Fibroblast of lung (primary cell): ENCODE data around the gene DOLK. TPM values are rescaled to one million over a fixed set of nuclear protein-coding genes. Genes with fewer than 3 reads are reported as not detected.
A peak's percentile ranks its signal among the peaks of the same experiment; 100 is the strongest.
"Not testable (repeated sequence)": the region's sequence is repeated elsewhere in the genome, so short reads cannot be mapped to it uniquely, and the experiment has no call there.

Source experiments
- DNase-seq, 2 donors: peaks; one replicate each; pipeline versions ENCODE4 v3.0.0 to v3.0.0-alpha.2; 2010; ENCODE audit warnings: low read depth in 2 of 2
- H2AFZ ChIP-seq: 2 replicates; pipeline ENCODE4 v1.5.1; 2012; ENCODE audit warnings: low read length, control low read depth, inconsistent platforms
- H3K27ac ChIP-seq: 2 replicates; pipeline ENCODE4 v1.5.1; 2011; ENCODE audit warnings: low read length, control low read depth; ENCODE audit not compliant: insufficient read depth
- H3K27me3 ChIP-seq: 2 replicates; pipeline ENCODE4 v1.5.1; 2011; ENCODE audit warnings: mild to moderate bottlenecking, low read length; ENCODE audit not compliant: control insufficient read depth, insufficient read depth
- H3K36me3 ChIP-seq: 2 replicates; pipeline ENCODE4 v1.5.1; 2011; ENCODE audit warnings: low read length; ENCODE audit not compliant: control insufficient read depth, insufficient read depth
- H3K4me1 ChIP-seq: 2 replicates; pipeline ENCODE4 v1.5.1; 2011; ENCODE audit warnings: low read length; ENCODE audit not compliant: control insufficient read depth, insufficient read depth; ENCODE audit errors: extremely low read depth
- H3K4me2 ChIP-seq: 2 replicates; pipeline ENCODE4 v1.5.1; 2011; ENCODE audit warnings: low read length, control low read depth; ENCODE audit not compliant: insufficient read depth; ENCODE audit errors: extremely low read depth
- H3K4me3 ChIP-seq, 4 experiments: fragments of 200-600 bp in 1 of 4; sonication (generic) in 1 of 4; replicated peaks in 1 of 4; 2 replicates each; pipeline ENCODE4 v1.5.1; 2011 to 2016; ENCODE audit warnings: low read length in 4 of 4, low read depth in 3 of 4, mild to moderate bottlenecking in 3 of 4, control low read depth in 2 of 4, inconsistent platforms in 1 of 4, mixed read lengths in 1 of 4; ENCODE audit not compliant: insufficient read depth in 1 of 4; ENCODE audit errors: control extremely low read depth in 1 of 4
- H3K79me2 ChIP-seq: 2 replicates; pipeline ENCODE4 v1.5.1; 2012; ENCODE audit warnings: mild to moderate bottlenecking, low read length, inconsistent platforms; ENCODE audit not compliant: control insufficient read depth, insufficient read depth
- H3K9ac ChIP-seq: 2 replicates; pipeline ENCODE4 v1.5.1; 2011; ENCODE audit warnings: mild to moderate bottlenecking, low read length, control low read depth; ENCODE audit not compliant: insufficient read depth
- H3K9me3 ChIP-seq: 2 replicates; pipeline ENCODE4 v1.5.1; 2012; ENCODE audit warnings: low read depth, low read length; ENCODE audit not compliant: control insufficient read depth, insufficient read depth
- H4K20me1 ChIP-seq: 2 replicates; pipeline ENCODE4 v1.5.1; 2011; ENCODE audit warnings: low read length; ENCODE audit not compliant: control insufficient read depth, insufficient read depth; ENCODE audit errors: extremely low read depth
- EZH2 ChIP-seq: IDR thresholded peaks from 2 replicates; pipeline ENCODE4 v1.5.1; 2012; ENCODE audit warnings: low read length, control low read depth, mild to moderate bottlenecking; ENCODE audit errors: missing control alignments
- polyA plus RNA-seq, 2 donors: library from polyadenylated mRNA; depleted of rRNA in 1 of 2; stranded (reverse) in 1 of 2; unstranded in 1 of 2; fragments of >200 nt; gene quantifications; 2 replicates each; pipeline ENCODE4 v1.2.1, GENCODE V29; 2011 to 2012; ENCODE audit warnings: missing spikeins in 1 of 2
- total RNA-seq: library from RNA; depleted of rRNA; stranded (reverse); fragments of >200 nt; gene quantifications from 2 replicates; pipeline ENCODE4 v1.2.1, GENCODE V29; 2014
- TF ChIP-seq, protein P1 (sequence below), 2 donors: IDR thresholded peaks in 1 of 2; conservative IDR thresholded peaks in 1 of 2; 1 replicate in 1 of 2; 2 replicates in 1 of 2; pipeline ENCODE4 v1.5.1; 2011 to 2012; ENCODE audit warnings: low read length in 2 of 2, control low read depth in 1 of 2, inconsistent platforms in 1 of 2, low read depth in 1 of 2, mild to moderate bottlenecking in 1 of 2

Gene DOLK
- total and polyA plus RNA-seq, 2 donors (not counting 1 experiment from before 2014, with no cell fraction given) = 29.9 to 31.4 TPM

DNA sequence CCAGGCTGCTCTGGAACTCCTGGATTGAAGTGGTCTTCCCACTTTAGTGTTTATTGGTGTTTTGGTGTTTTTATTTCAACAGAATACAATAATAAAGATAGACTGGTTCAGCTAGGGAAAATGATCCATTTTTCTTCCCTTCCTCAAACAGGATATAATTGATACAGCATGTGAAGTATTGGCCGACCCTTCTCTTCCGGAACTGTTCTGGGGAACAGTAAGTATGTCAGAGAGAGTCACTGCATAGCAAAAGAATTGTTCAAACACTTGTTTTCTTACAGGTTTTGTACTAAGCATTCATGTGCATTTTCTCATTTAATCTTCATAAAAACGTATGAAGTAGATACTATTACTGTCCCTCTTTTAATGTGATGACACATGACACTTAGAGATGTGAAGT lies 31.7 kb upstream of the DOLK start:
- H3K4me1 ChIP-seq = no peaks in the 10 kb centered on the region
- H3K27ac ChIP-seq = no peak overlapping the region
- TF ChIP-seq EZH2 = no peak
- TF ChIP-seq, protein P1, sequence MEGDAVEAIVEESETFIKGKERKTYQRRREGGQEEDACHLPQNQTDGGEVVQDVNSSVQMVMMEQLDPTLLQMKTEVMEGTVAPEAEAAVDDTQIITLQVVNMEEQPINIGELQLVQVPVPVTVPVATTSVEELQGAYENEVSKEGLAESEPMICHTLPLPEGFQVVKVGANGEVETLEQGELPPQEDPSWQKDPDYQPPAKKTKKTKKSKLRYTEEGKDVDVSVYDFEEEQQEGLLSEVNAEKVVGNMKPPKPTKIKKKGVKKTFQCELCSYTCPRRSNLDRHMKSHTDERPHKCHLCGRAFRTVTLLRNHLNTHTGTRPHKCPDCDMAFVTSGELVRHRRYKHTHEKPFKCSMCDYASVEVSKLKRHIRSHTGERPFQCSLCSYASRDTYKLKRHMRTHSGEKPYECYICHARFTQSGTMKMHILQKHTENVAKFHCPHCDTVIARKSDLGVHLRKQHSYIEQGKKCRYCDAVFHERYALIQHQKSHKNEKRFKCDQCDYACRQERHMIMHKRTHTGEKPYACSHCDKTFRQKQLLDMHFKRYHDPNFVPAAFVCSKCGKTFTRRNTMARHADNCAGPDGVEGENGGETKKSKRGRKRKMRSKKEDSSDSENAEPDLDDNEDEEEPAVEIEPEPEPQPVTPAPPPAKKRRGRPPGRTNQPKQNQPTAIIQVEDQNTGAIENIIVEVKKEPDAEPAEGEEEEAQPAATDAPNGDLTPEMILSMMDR (conservative IDR thresholded peaks at IDR 0.05 in 1 of 2, IDR thresholded peaks at IDR 0.05 in 1 of 2; ENCODE audit: low read depth in 1 of 2, low read length in 2 of 2) = no peak
- no peak for DNase-seq
- H3K4me2 ChIP-seq = no peak overlapping the region
- no peaks in the 10 kb centered on the region for H3K9me3 ChIP-seq
- H2AFZ ChIP-seq = no peak overlapping the region
- no peak overlapping the region for H3K4me3 ChIP-seq
- H3K79me2 ChIP-seq = no peaks in the 10 kb centered on the region
- no peaks in the 10 kb centered on the region for H4K20me1 ChIP-seq
- no peaks in the 10 kb centered on the region for H3K27me3 ChIP-seq
- H3K9ac ChIP-seq = no peak overlapping the region
- peaks cover 6% of the 10 kb centered on the region for H3K36me3 ChIP-seq

DNA sequence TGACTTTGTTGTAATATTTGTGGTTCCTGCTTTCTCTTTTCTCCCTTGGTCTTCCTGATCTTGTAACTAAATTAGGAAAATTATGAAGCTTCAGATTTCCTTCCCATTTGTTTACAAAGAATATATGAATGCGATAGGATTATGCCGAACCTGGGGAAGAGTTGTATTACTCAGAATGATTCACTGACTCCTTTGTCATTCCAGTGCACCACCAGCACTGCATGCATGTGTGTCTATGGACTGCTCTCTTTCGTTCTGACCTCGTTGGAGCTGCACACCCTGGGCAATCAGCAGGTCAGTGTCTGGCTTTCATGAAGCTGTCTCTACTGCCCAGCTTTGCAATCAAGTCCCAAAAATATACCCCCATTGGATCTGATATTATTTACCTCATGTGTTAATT lies 25.6 kb upstream of the DOLK start:
- H3K27ac ChIP-seq = no peak overlapping the region
- no peaks in the 10 kb centered on the region for H4K20me1 ChIP-seq
- H3K9me3 ChIP-seq = no peaks in the 10 kb centered on the region
- no peak overlapping the region for H3K4me3 ChIP-seq
- H3K4me1 ChIP-seq = no peaks in the 10 kb centered on the region
- DNase-seq = peak; percentile 66 to 77
- peaks cover 15% of the 10 kb centered on the region for H3K36me3 ChIP-seq
- no peak overlapping the region for H3K9ac ChIP-seq
- no peak overlapping the region for H2AFZ ChIP-seq
- H3K27me3 ChIP-seq = no peaks in the 10 kb centered on the region
- H3K79me2 ChIP-seq = no peaks in the 10 kb centered on the region
- peak overlapping the region; percentile 4 for H3K4me2 ChIP-seq
- TF ChIP-seq, protein P1 (conservative IDR thresholded peaks at IDR 0.05 in 1 of 2, IDR thresholded peaks at IDR 0.05 in 1 of 2; ENCODE audit: low read depth in 1 of 2, low read length in 2 of 2) = no peak
- no peak for TF ChIP-seq EZH2

DNA sequence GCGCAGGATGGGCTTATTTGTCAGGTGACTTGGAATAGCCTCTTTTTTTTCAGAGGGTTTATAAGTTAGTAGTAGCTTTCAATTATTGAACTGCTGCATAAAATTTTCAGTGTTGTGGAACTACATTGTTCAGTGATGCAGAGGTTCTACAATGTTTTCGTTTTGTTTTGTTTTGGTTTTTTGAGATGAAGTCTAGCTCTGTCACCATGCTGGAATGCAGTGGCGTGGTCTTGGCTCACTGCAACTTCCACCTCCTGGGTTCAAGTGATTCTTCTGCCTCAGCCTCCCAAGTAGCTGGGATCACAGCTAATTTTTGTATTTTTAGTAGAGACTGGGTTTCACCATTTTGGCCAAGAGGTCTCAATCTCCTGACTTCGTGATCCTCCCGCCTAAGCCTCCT lies 22.1 kb upstream of the DOLK start:
- peak in 1 of 2 donors; percentile 52 for DNase-seq
- TF ChIP-seq, protein P1 (conservative IDR thresholded peaks at IDR 0.05 in 1 of 2, IDR thresholded peaks at IDR 0.05 in 1 of 2; ENCODE audit: low read depth in 1 of 2, low read length in 2 of 2) = no peak
- no peak for TF ChIP-seq EZH2
- peaks cover 14% of the 10 kb centered on the region for H3K36me3 ChIP-seq

DNA sequence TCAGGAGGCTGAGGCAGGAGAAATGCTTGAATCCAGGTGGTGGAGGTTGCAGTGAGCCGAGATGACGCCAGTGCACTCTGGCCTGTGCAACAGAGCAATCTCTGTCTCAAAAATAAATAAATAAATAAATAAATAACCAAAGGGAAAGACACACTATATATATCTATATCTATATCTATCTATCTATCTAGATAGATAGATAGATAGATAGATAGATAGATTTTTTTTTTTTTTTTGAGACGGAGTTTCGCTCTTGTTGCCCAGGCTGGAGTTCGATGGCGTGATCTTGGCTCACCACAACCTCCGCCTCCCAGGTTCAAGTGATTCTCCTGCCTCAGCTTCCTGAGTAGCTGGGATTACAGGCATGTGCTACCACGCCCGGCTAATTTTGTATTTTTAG lies 14.0 kb upstream of the DOLK start:
- H3K4me2 ChIP-seq, H3K27me3 ChIP-seq, H4K20me1 ChIP-seq, H3K4me3 ChIP-seq, H3K9ac ChIP-seq, H3K27ac ChIP-seq, H3K79me2 ChIP-seq, DNase-seq, H3K4me1 ChIP-seq, H3K9me3 ChIP-seq, H3K36me3 ChIP-seq, H2AFZ ChIP-seq: not testable (repeated sequence)

More for the DNA sequence above, 22.1 kb upstream of the DOLK start:
- Histone ChIP-seq H3K9me3 (no peaks in the 10 kb centered on the region), H3K4me2 (no peak overlapping the region), H2AFZ (no peak overlapping the region), H3K4me1 (no peaks in the 10 kb centered on the region), H3K79me2 (no peaks in the 10 kb centered on the region), H3K27me3 (no peaks in the 10 kb centered on the region), H3K27ac (no peak overlapping the region), H3K9ac (no peak overlapping the region), H3K4me3 (no peak overlapping the region), H4K20me1 (no peaks in the 10 kb centered on the region)
